Thyroid gland (tissue), 4 donors: ENCODE data around the gene SLMAP. TPM values are rescaled to one million over a fixed set of nuclear protein-coding genes. Genes with fewer than 3 reads are reported as not detected.

ENCODE experiments used
- DNase-seq, 2 donors: peaks; one replicate each; pipeline ENCODE4 v3.0.0-alpha.2; 2019
- H3K27ac ChIP-seq, 3 donors: fragments of 200-600 bp; sonication (generic); 1 replicate in 2 of 3; 2 replicates in 1 of 3; pipeline ENCODE4 v1.5.1; 2016 to 2019; ENCODE audit warnings: mild to moderate bottlenecking in 1 of 3, moderate library complexity in 1 of 3
- H3K27me3 ChIP-seq: fragments of 200-600 bp; sonication (generic); one replicate; pipeline ENCODE4 v1.5.1; 2019
- H3K36me3 ChIP-seq, 2 donors: fragments of 200-600 bp; sonication (generic); one replicate each; pipeline ENCODE4 v1.5.1; 2016 to 2019
- H3K4me1 ChIP-seq, 2 donors: fragments of 200-600 bp; sonication (generic); one replicate each; pipeline ENCODE4 v1.5.1; 2017 to 2019
- H3K4me3 ChIP-seq, 3 donors: fragments of 200-600 bp; sonication (generic); replicated peaks in 1 of 3; 1 replicate in 2 of 3; 2 replicates in 1 of 3; pipeline ENCODE4 v1.5.1; 2016; ENCODE audit warnings: mild to moderate bottlenecking in 1 of 3
- H3K9me3 ChIP-seq: fragments of 200-600 bp; sonication (generic); one replicate; pipeline ENCODE4 v1.5.1; 2017
- POLR2A ChIP-seq, 2 donors: fragments of 450-650 bp; IDR thresholded peaks; one replicate each; pipeline ENCODE4 v1.6.1; 2017; ENCODE audit warnings: antibody characterized with exemption in 2 of 2, mild to moderate bottlenecking in 2 of 2, moderate library complexity in 1 of 2
- WGBS, 2 donors: methylation state at CpG; one replicate each; pipeline ENCODE4 v1.1.5; 2017; 5-methylcytosine and 5-hydroxymethylcytosine counted together
- intact Hi-C: fragments of 100-400 bp; cut with DNase I; formaldehyde crosslinking; loops from one replicate; pipeline ENCODE4 v1.15.1; 2023
- total RNA-seq, 4 donors: library from RNA; depleted of rRNA; stranded (reverse); fragments of >200 nt; gene quantifications; one replicate each; pipeline ENCODE4 v1.2.3, GENCODE V29; 2016
- TF ChIP-seq, protein P1 (sequence below), 6 experiments: fragments of 200-600 bp in 3 of 6; fragments of 450-650 bp in 3 of 6; sonication (generic) in 3 of 6; IDR thresholded peaks; one replicate each; pipeline ENCODE4 v1.5.1; 2016 to 2019; ENCODE audit warnings: antibody characterized with exemption in 6 of 6, mild to moderate bottlenecking in 2 of 6, inconsistent platforms in 1 of 6, moderate library complexity in 1 of 6

The SLMAP gene
- total RNA-seq, 4 donors from 2014 or later, result 79.7 to 89.4 (median 83.4) TPM

DNA sequence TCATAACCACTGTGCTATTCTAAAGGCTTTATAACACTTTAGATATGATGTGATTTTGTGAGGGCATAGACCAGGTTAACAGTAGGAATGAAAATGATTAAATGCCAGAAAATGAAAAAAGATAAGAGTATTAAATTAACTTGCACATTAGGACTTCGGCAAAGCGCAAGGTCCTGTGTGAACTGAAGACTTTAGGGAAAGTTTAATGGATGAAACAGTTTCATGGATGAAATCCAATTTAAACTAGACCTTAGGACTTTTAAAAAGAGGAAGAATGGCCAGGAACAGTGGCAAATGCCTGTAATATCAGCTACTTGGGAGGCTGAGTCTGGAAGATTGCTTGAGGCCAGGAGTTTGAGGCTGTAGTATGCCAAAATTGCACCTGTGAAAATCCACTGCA, 8.7 kb downstream of the SLMAP start:
- no peak for TF ChIP-seq POLR2A (IDR thresholded peaks at IDR 0.05)
- TF ChIP-seq, protein P1, sequence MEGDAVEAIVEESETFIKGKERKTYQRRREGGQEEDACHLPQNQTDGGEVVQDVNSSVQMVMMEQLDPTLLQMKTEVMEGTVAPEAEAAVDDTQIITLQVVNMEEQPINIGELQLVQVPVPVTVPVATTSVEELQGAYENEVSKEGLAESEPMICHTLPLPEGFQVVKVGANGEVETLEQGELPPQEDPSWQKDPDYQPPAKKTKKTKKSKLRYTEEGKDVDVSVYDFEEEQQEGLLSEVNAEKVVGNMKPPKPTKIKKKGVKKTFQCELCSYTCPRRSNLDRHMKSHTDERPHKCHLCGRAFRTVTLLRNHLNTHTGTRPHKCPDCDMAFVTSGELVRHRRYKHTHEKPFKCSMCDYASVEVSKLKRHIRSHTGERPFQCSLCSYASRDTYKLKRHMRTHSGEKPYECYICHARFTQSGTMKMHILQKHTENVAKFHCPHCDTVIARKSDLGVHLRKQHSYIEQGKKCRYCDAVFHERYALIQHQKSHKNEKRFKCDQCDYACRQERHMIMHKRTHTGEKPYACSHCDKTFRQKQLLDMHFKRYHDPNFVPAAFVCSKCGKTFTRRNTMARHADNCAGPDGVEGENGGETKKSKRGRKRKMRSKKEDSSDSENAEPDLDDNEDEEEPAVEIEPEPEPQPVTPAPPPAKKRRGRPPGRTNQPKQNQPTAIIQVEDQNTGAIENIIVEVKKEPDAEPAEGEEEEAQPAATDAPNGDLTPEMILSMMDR (IDR thresholded peaks at IDR 0.05), result no peak
- no peak for DNase-seq
- no peaks in the 10 kb centered on the region for H3K27me3 ChIP-seq
- intact Hi-C loops, result loop anchor here (10.0 kb wide), 1 partner anchor 50 kb away; no protein-coding TSS in a partner anchor
- no peaks in the 10 kb centered on the region for H3K9me3 ChIP-seq
- peaks cover 12 to 17% of the 10 kb centered on the region in 2 donors for H3K4me1 ChIP-seq
- WGBS, 2 donors, result 94 to 98% methylated on average over 2 of the region's 2 CpGs
- H3K4me3 ChIP-seq, result no peak overlapping the region
- no peaks in the 10 kb centered on the region for H3K36me3 ChIP-seq
- no peak overlapping the region for H3K27ac ChIP-seq

DNA sequence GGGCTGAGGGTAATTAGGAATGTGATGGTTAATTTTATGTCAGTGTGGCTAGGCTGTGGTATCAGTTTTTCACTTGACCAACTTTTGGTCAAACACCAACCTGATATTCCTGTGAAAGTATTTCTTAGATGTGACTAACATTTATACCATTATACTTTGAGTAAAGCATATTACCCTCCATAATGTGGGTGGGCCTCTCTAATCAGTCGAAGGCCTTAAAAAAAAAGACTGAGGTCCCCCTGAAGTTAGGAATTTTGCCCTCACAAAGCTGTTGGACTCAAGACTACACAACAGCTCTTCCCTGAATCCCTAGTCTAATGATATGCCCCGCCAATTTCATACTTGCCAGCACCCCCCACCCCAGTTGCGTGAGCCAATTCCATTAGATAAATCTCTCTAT, 12.5 kb downstream of the SLMAP start:
- peaks cover 0 to 8% of the 10 kb centered on the region in 2 donors for H3K4me1 ChIP-seq
- intact Hi-C loops, result loop anchor here (10.0 kb wide), 1 partner anchor 46 kb away; no protein-coding TSS in a partner anchor
- no peak overlapping the region for H3K27ac ChIP-seq
- 94 to 95% methylated on average over 3 of the region's 3 CpGs for WGBS, 2 donors
- DNase-seq, result no peak
- no peaks in the 10 kb centered on the region for H3K27me3 ChIP-seq
- no peak overlapping the region for H3K4me3 ChIP-seq
- H3K9me3 ChIP-seq, result no peaks in the 10 kb centered on the region
- no peak for TF ChIP-seq POLR2A (IDR thresholded peaks at IDR 0.05)
- TF ChIP-seq, protein P1 (IDR thresholded peaks at IDR 0.05), result no peak
- H3K36me3 ChIP-seq, result no peaks in the 10 kb centered on the region

DNA sequence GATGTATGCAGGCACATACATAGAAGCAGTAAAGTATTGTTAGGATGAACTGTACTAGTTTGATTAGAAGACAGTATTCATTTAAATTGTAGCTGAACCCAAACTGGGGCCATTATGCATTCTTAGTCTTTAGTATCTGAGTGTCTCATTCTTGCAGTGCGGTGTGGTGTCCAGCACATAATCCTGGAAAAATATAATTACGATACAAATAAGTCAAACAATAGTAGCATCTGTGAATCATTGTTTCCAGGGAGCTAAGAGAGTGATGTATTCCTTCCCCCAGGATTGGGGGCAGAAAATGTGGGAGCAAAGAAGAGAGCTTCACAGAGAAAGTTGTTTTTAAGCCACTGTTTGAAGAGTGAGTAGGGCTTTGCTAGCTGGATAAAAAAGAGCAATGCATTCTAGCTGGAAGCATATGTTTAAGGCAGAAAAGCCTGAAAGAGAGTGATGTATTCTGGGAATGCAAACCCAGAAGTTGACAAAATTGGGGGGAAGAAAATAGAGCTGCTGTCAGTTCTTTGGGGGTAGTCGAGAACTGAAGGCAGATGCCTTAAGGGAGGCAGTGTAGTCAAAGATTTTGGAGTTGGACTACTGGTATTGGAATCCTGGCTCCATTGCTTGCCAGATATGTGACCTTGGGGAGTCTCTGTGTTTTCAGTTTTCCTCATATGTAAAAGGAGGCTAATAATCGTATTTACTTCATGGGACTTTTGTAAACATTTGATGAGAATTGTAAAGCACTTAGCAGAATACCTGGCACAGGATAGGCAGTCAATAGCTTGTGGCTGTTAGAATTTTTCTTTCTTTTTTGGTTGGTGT, 14.1 kb downstream of the SLMAP start:
- Histone ChIP-seq H3K4me1 (peaks cover 0 to 8% of the 10 kb centered on the region in 2 donors), H3K4me3 (no peak overlapping the region), H3K9me3 (no peaks in the 10 kb centered on the region), H3K27ac (no peak overlapping the region), H3K27me3 (no peaks in the 10 kb centered on the region), H3K36me3 (no peaks in the 10 kb centered on the region)
- intact Hi-C loops, result no loop called here
- WGBS, 2 donors, result 71 to 80% methylated on average over 4 of the region's 4 CpGs
- TF ChIP-seq POLR2A (IDR thresholded peaks at IDR 0.05), result no peak
- TF ChIP-seq, protein P1 (IDR thresholded peaks at IDR 0.05), result no peak
- DNase-seq, result no peak

DNA sequence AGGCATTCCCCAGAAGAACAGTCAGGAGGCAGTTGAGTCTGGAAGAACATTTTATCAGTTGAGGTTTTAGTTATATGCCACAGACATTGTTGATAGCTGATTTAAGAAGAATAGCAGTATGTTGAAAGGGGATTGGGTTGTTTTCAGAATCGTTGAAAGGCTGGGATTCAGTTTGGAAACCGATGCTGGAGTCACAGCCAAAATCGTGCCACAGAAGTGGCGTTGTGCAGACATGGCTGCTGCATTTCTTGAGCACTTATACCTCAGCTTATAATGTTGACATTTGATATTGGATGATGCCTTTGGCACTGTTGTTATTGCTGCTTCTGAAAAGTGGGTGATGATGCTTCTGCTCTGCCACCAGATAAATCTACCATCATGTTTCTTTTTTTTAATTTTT, 16.1 kb downstream of the SLMAP start:
- no peaks in the 10 kb centered on the region for H3K27me3 ChIP-seq
- H3K9me3 ChIP-seq, result no peaks in the 10 kb centered on the region
- WGBS, 2 donors, result 93 to 96% methylated on average over 4 of the region's 4 CpGs
- intact Hi-C loops, result no loop called here
- no peak overlapping the region for H3K27ac ChIP-seq
- H3K4me1 ChIP-seq, result peaks cover 0 to 8% of the 10 kb centered on the region in 2 donors
- DNase-seq, result no peak
- H3K36me3 ChIP-seq, result no peaks in the 10 kb centered on the region
- no peak overlapping the region for H3K4me3 ChIP-seq
- TF ChIP-seq, protein P1 (IDR thresholded peaks at IDR 0.05), result no peak
- TF ChIP-seq POLR2A (IDR thresholded peaks at IDR 0.05), result no peak

DNA sequence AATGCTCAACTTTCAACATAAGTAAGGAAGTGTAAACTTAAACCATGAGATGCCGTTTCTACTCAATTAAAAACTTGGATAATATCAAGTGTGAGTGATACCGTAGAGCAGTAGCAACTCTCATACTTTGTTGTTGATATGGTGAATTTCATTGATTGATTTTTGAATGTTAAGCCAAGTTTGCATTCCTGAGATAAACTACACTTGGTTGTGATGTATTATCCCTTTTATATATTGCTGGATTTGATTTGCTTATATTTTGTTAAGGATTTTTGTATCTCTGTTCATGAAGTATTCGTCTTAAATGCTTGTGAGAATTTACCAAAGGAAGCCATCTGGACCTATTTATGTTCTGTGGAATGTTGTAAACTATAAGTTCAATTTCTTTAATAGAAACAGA, 21.7 kb downstream of the SLMAP start:
- WGBS, 2 donors, result 85 to 88% methylated on average over 3 of the region's 3 CpGs
- intact Hi-C loops, result no loop called here

More for the DNA sequence above, 21.7 kb downstream of the SLMAP start:
- H3K36me3 ChIP-seq, result no peaks in the 10 kb centered on the region
- H3K27ac ChIP-seq, result no peak overlapping the region
- no peak overlapping the region for H3K4me3 ChIP-seq
- H3K9me3 ChIP-seq, result no peaks in the 10 kb centered on the region
- no peak for DNase-seq
- H3K27me3 ChIP-seq, result no peaks in the 10 kb centered on the region
- peaks cover 0 to 5% of the 10 kb centered on the region in 2 donors for H3K4me1 ChIP-seq
- TF ChIP-seq, protein P1 (IDR thresholded peaks at IDR 0.05), result no peak
- TF ChIP-seq POLR2A (IDR thresholded peaks at IDR 0.05), result no peak
